ENCODE measurements around the gene CMIP. TPM values are rescaled to one million over a fixed set of nuclear protein-coding genes. Genes with fewer than 3 reads are reported as not detected.

The CMIP gene
- total RNA-seq, 1 experiment from 2014 or later = 25.7 TPM

- H3K4me2 ChIP-seq (ENCODE audit: low read length) = no peak overlapping the region
- CTCF ChIA-PET = no interaction called here
- H4K20me1 ChIP-seq (ENCODE audit: low read length) = no peaks in the 10 kb centered on the region
- H3K27ac ChIP-seq (ENCODE audit: low read length) = no peak overlapping the region
- H3K27me3 ChIP-seq (ENCODE audit: low read length) = no peaks in the 10 kb centered on the region
- intact Hi-C loops (cut with micrococcal nuclease) = no loop called here
- no peak for ATAC-seq
- no peaks in the 10 kb centered on the region for H3K4me1 ChIP-seq (ENCODE audit: insufficient read depth, low read length)
- no peaks in the 10 kb centered on the region for H3F3A ChIP-seq (ENCODE audit: low read length, unreplicated experiment)
- POLR2A ChIA-PET (ENCODE audit: unreplicated experiment) = no interaction called here
- H2AFZ ChIP-seq (ENCODE audit: low read length) = no peak overlapping the region
- H3K4me3 ChIP-seq (ENCODE audit: low read length) = no peak overlapping the region
- peaks cover 78% of the 10 kb centered on the region for H3K79me2 ChIP-seq (ENCODE audit: low read length)
- H3K9me3 ChIP-seq (ENCODE audit: low read length) = no peaks in the 10 kb centered on the region
- BruUV-seq (replicated peaks) = no TSS peak
- TF ChIP-seq EZH2 (IDR thresholded peaks at IDR 0.05; ENCODE audit: low read length, unreplicated experiment) (no peak), EZH2phosphoT487 (IDR thresholded peaks at IDR 0.05; ENCODE audit: borderline replicate concordance, low read length) (no peak)
- TF ChIP-seq, protein P1, sequence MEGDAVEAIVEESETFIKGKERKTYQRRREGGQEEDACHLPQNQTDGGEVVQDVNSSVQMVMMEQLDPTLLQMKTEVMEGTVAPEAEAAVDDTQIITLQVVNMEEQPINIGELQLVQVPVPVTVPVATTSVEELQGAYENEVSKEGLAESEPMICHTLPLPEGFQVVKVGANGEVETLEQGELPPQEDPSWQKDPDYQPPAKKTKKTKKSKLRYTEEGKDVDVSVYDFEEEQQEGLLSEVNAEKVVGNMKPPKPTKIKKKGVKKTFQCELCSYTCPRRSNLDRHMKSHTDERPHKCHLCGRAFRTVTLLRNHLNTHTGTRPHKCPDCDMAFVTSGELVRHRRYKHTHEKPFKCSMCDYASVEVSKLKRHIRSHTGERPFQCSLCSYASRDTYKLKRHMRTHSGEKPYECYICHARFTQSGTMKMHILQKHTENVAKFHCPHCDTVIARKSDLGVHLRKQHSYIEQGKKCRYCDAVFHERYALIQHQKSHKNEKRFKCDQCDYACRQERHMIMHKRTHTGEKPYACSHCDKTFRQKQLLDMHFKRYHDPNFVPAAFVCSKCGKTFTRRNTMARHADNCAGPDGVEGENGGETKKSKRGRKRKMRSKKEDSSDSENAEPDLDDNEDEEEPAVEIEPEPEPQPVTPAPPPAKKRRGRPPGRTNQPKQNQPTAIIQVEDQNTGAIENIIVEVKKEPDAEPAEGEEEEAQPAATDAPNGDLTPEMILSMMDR (conservative IDR thresholded peaks at IDR 0.05; ENCODE audit: low read depth, low read length) = no peak
- H3K36me3 ChIP-seq (ENCODE audit: low read depth, low read length) = peaks cover 10% of the 10 kb centered on the region; the same call in 1 of the 2 replicates
- no peak overlapping the region for H3K9ac ChIP-seq (ENCODE audit: low read length)
- H3K9me2 ChIP-seq (replicated peaks; ENCODE audit: low read length) = no peaks in the 10 kb centered on the region
- no peak for DNase-seq
Observed at GRCh38 chr16:81639348-81639747, 194.7 kb downstream of the CMIP start.

GRCh38 chr16:81639931-81640680 lies 195.5 kb downstream of the CMIP start:
- H3K4me1 ChIP-seq (ENCODE audit: insufficient read depth, low read length) = peaks cover 7% of the 10 kb centered on the region; the same call in 1 of the 2 replicates
- BruUV-seq (replicated peaks) = no TSS peak

More at GRCh38 chr16:81639931-81640680, 195.5 kb downstream of the CMIP start:
- intact Hi-C loops (cut with micrococcal nuclease) = no loop called here
- no peak for TF ChIP-seq EZH2phosphoT487 (IDR thresholded peaks at IDR 0.05; ENCODE audit: borderline replicate concordance, low read length)
- TF ChIP-seq, protein P1 (conservative IDR thresholded peaks at IDR 0.05; ENCODE audit: low read depth, low read length) = no peak
- no peak for TF ChIP-seq EZH2 (IDR thresholded peaks at IDR 0.05; ENCODE audit: low read length, unreplicated experiment)
- Histone ChIP-seq H3K27ac (ENCODE audit: low read length) (no peak overlapping the region), H3K9ac (ENCODE audit: low read length) (no peak overlapping the region), H3K36me3 (ENCODE audit: low read depth, low read length) (peaks cover 7% of the 10 kb centered on the region; the same call in 1 of the 2 replicates), H3K4me3 (ENCODE audit: low read length) (no peak overlapping the region), H3F3A (ENCODE audit: low read length, unreplicated experiment) (no peaks in the 10 kb centered on the region), H3K79me2 (ENCODE audit: low read length) (peaks cover 77% of the 10 kb centered on the region), H3K9me2 (replicated peaks; ENCODE audit: low read length) (no peaks in the 10 kb centered on the region), H3K27me3 (ENCODE audit: low read length) (no peaks in the 10 kb centered on the region), H2AFZ (ENCODE audit: low read length) (no peak overlapping the region), H4K20me1 (ENCODE audit: low read length) (no peaks in the 10 kb centered on the region), H3K9me3 (ENCODE audit: low read length) (no peaks in the 10 kb centered on the region), H3K4me2 (ENCODE audit: low read length) (no peak overlapping the region)
- CTCF ChIA-PET = no interaction called here
- ATAC-seq = no peak
- DNase-seq = no peak
- POLR2A ChIA-PET (ENCODE audit: unreplicated experiment) = no interaction called here
